ENCODE data around the gene ASPHD1. TPM values are rescaled to one million over a fixed set of nuclear protein-coding genes. Genes with fewer than 3 reads are reported as not detected.

ASPHD1 gene
- total and polyA plus RNA-seq, 2 of the 4 experiments (the other 2 are of a cell fraction) = 4.1 to 14.5 TPM

GRCh38 chr16:29903590-29903989 is 3.3 kb downstream of the ASPHD1 start:
- Histone ChIP-seq H3K56ac (ENCODE audit: extremely low read depth, insufficient read depth, low read length) (no peak overlapping the region), H3K4me1 (ENCODE audit: control insufficient read depth, insufficient read depth, low read length) (peaks cover 10% of the 10 kb centered on the region), H3K4ac (ENCODE audit: low read depth, low read length) (no peak overlapping the region), H4K5ac (ENCODE audit: low read depth, low read length) (no peak overlapping the region), H4K91ac (ENCODE audit: insufficient read depth, low read depth, low read length) (no peak overlapping the region), H2AFZ (replicated peaks; ENCODE audit: low read length, poor library complexity) (no peak overlapping the region), H3K4me2 (ENCODE audit: low read depth, low read length) (no peak overlapping the region), H2AK5ac (ENCODE audit: low read depth, low read length) (no peak overlapping the region), H3K27me3 (ENCODE audit: control insufficient read depth, insufficient read depth, low read length) (no peaks in the 10 kb centered on the region), H3K18ac (ENCODE audit: low read depth, low read length) (no peak overlapping the region), H3K79me1 (ENCODE audit: low read depth in 1 of 2, low read length in 2 of 2) (peaks cover 13 to 31% of the 10 kb centered on the region in 2 experiments), H4K20me1 (ENCODE audit: insufficient read depth, low read length) (peaks cover 10% of the 10 kb centered on the region), H3K14ac (replicated peaks; ENCODE audit: low read depth, low read length) (no peak overlapping the region), H3K27ac (ENCODE audit: insufficient read depth, low read length) (no peak overlapping the region), H2AK9ac (replicated peaks; ENCODE audit: low read depth, low read length, poor library complexity) (no peak overlapping the region), H3K9ac (ENCODE audit: low read depth, low read length) (no peak overlapping the region), H2BK15ac (ENCODE audit: low read depth, low read length) (no peak overlapping the region), H2BK120ac (ENCODE audit: low read depth, low read length) (no peak overlapping the region), H3K4me3 (ENCODE audit: insufficient read depth, low read depth, low read length) (no peak overlapping the region), H2BK5ac (ENCODE audit: low read depth, low read length, poor library complexity, severe bottlenecking) (no peak overlapping the region), H3K23ac (ENCODE audit: low read depth, low read length) (no peak overlapping the region; the same call in 1 of the 2 replicates), H3K36me3 (ENCODE audit: control insufficient read depth, insufficient read depth, low read length) (peaks cover 15% of the 10 kb centered on the region), H3K9me3 (ENCODE audit: control insufficient read depth, insufficient read depth, low read length) (no peaks in the 10 kb centered on the region), H3K9me1 (ENCODE audit: insufficient read depth, low read length) (peaks cover 15% of the 10 kb centered on the region), H2BK20ac (ENCODE audit: low read depth, low read length) (no peak overlapping the region), H4K8ac (ENCODE audit: low read depth in 2 of 2, low read length in 2 of 2) (no peak overlapping the region)
- dilution Hi-C loops (cut with HindIII; ENCODE audit: low sequenced_read_pairs, unreplicated experiment) = no loop called here
- TF ChIP-seq MAFK (IDR thresholded peaks at IDR 0.05; ENCODE audit: low read depth, low read length) = no peak
- no peak for TF ChIP-seq RCOR1 (IDR thresholded peaks at IDR 0.05; ENCODE audit: insufficient replicate concordance, low read length)
- TF ChIP-seq MAZ (IDR thresholded peaks at IDR 0.05; ENCODE audit: borderline replicate concordance, low read depth, low read length) = no peak
- TF ChIP-seq FOS (IDR thresholded peaks at IDR 0.05; ENCODE audit: low read depth, low read length) = no peak
- TF ChIP-seq, protein P1, sequence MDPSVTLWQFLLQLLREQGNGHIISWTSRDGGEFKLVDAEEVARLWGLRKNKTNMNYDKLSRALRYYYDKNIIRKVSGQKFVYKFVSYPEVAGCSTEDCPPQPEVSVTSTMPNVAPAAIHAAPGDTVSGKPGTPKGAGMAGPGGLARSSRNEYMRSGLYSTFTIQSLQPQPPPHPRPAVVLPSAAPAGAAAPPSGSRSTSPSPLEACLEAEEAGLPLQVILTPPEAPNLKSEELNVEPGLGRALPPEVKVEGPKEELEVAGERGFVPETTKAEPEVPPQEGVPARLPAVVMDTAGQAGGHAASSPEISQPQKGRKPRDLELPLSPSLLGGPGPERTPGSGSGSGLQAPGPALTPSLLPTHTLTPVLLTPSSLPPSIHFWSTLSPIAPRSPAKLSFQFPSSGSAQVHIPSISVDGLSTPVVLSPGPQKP (IDR thresholded peaks at IDR 0.05; ENCODE audit: borderline replicate concordance, low read depth, low read length) = no peak
- TF ChIP-seq POLR2A (IDR thresholded peaks at IDR 0.05; ENCODE audit: low read depth, low read length) = no peak
- TF ChIP-seq BHLHE40 (IDR thresholded peaks at IDR 0.05; ENCODE audit: low read depth, low read length) = no peak
- no peak for TF ChIP-seq NFE2L2 (IDR thresholded peaks at IDR 0.05; ENCODE audit: low read depth, low read length)
- TF ChIP-seq RAD21 (IDR thresholded peaks at IDR 0.05; ENCODE audit: low read length) = no peak
- no peak for TF ChIP-seq RFX5 (IDR thresholded peaks at IDR 0.05; ENCODE audit: low read depth, low read length)
- no peak for TF ChIP-seq SMC3 (IDR thresholded peaks at IDR 0.05; ENCODE audit: low read depth, low read length)
- TF ChIP-seq, protein P2, sequence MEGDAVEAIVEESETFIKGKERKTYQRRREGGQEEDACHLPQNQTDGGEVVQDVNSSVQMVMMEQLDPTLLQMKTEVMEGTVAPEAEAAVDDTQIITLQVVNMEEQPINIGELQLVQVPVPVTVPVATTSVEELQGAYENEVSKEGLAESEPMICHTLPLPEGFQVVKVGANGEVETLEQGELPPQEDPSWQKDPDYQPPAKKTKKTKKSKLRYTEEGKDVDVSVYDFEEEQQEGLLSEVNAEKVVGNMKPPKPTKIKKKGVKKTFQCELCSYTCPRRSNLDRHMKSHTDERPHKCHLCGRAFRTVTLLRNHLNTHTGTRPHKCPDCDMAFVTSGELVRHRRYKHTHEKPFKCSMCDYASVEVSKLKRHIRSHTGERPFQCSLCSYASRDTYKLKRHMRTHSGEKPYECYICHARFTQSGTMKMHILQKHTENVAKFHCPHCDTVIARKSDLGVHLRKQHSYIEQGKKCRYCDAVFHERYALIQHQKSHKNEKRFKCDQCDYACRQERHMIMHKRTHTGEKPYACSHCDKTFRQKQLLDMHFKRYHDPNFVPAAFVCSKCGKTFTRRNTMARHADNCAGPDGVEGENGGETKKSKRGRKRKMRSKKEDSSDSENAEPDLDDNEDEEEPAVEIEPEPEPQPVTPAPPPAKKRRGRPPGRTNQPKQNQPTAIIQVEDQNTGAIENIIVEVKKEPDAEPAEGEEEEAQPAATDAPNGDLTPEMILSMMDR (conservative IDR thresholded peaks at IDR 0.05; ENCODE audit: low read depth, low read length) = no peak
- TF ChIP-seq MXI1 (IDR thresholded peaks at IDR 0.05; ENCODE audit: borderline replicate concordance, low read depth, low read length) = no peak
- TF ChIP-seq, protein P3, sequence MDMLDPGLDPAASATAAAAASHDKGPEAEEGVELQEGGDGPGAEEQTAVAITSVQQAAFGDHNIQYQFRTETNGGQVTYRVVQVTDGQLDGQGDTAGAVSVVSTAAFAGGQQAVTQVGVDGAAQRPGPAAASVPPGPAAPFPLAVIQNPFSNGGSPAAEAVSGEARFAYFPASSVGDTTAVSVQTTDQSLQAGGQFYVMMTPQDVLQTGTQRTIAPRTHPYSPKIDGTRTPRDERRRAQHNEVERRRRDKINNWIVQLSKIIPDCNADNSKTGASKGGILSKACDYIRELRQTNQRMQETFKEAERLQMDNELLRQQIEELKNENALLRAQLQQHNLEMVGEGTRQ (IDR thresholded peaks at IDR 0.05; ENCODE audit: low read depth, low read length) = no peak
- TF ChIP-seq CHD1 (IDR thresholded peaks at IDR 0.05; ENCODE audit: low read depth, low read length) = no peak
- TF ChIP-seq CEBPB (IDR thresholded peaks at IDR 0.05; ENCODE audit: low read depth, low read length) = no peak
- CTCF ChIA-PET = interaction anchor here (0.6 kb wide), 1 partner anchor 90 kb away, joined by 3 read pairs; no protein-coding TSS in a partner anchor
- 87% methylated on average over 3 of the region's 4 CpGs; no CpG with 5 or more reads in 1 of the 2 experiments for WGBS, 2 experiments (ENCODE audit: extremely low coverage in 2 of 2, insufficient read length in 1 of 2)
- intact Hi-C loops (cut with micrococcal nuclease) = no loop called here
- ATAC-seq (ENCODE audit: low read depth) (no peak), DNase-seq (no peak)
- in situ Hi-C loops (cut with MboI; ENCODE audit: low sequenced_read_pairs) = no loop called here
- BruUV-seq (replicated peaks) = no TSS peak
- POLR2A ChIA-PET (ENCODE audit: unreplicated experiment) = no interaction called here

Measured in IMR-90 (cell line).